ENCODE data around the gene SPSB4.
"Not testable (repeated sequence)": the region's sequence is repeated elsewhere in the genome, so short reads cannot be mapped to it uniquely, and the experiment has no call there.

SPSB4 gene

DNA sequence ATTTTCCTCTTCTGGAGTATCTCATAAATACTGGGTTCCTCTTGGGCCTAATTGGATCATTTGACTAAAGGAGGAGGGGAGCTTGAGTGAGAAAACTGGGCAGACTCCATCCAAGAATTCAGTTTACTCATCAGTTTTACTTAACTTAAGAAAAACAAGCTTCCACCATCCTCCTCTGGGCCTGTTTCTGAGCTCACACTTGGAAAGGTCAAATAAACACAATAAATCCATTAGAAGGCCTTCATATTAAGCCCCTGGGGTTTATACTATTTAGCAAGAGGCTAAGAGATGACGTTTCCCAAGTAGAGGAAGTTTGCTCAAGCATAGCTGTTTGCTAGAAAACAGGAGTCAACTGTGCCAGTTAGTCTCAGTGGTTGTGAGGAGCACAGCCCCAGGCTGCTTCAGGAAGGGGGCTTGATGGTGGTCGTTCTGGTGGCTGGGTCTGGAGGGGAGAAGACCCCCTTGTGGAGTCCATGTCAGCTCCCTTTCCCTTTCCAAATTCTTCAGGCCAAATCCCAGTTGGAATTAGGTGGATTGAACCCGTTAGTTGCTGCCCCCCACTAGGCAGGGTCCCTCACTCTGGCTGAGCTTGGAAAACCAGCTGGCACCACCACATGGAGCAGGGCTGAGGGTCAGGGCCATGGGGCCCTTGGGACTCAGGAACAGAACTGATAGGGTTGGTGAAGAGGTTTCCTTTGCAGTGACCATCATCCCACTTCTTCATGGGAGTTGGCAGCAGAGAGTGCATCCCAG is 64.8 kb downstream of the SPSB4 start:
- DNase-seq (ENCODE audit: low read depth, low spot score) = no peak

DNA sequence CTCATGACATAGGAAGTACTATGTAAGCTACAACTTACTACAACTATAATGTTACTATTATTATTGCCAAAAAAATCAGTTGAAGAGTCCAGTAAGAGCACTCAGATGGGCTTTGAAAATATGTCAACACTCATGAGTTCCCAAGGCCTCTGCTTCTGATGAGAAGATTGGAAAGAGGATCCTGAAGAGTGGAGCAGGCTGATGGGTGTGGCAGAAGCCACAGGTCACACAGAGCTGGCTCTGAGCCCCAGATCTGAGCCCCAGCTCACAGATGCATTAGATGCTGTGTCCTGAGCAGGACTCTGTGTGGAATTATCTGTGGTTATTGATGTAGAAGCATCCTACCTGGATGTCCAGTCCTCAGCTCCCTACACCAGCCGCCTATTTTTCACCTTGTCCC is 65.6 kb downstream of the SPSB4 start:
- no peak for DNase-seq (ENCODE audit: low read depth, low spot score)

DNA sequence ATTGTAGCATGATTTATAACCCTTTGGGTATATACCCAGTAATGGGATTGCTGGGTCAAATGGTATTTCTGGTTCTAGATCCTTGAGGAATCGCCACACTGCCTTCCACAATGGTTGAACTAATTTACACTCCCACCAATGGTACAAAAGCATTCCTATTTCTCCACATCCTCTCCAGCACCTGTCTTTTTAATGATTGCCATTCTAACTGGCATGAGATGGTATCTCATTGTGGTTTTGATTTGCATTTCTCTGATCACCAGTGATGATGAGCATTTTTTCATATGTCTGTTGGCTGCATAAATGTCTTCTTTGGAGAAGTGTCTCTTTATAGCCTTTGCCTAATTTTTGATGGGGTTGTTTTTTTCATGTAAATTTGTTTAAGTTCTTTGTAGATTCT is 66.8 kb downstream of the SPSB4 start:
- not testable (repeated sequence) for DNase-seq (ENCODE audit: low read depth, low spot score)

DNA sequence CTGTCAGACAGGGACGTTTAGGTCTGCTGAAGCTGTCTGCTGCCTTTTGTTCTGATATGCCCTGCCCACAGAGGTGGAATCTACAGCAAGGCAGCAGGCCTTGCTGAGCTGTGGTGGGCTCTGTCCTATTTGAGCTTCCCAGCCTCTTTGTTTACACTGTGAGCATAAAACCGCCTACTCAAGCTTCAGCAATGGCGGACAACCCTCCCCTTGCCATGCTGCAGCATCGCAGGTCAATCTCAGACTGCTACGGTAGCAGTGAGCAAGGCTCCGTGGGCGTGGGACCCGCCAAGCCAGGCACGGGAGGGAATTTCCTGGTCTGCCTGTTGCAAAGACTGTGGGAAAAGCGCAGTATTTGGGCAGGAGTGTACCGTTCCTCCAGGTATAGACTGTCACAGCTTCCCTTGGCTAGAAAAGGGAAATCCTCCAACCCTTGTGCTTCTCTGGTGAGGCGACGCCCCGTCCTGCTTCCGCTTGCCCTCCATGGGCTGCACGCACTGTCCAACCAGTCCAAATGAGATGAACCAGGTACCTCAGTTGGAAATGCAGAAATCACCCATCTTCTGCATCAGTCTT is 71.4 kb downstream of the SPSB4 start:
- DNase-seq (ENCODE audit: low read depth, low spot score) = no peak

DNA sequence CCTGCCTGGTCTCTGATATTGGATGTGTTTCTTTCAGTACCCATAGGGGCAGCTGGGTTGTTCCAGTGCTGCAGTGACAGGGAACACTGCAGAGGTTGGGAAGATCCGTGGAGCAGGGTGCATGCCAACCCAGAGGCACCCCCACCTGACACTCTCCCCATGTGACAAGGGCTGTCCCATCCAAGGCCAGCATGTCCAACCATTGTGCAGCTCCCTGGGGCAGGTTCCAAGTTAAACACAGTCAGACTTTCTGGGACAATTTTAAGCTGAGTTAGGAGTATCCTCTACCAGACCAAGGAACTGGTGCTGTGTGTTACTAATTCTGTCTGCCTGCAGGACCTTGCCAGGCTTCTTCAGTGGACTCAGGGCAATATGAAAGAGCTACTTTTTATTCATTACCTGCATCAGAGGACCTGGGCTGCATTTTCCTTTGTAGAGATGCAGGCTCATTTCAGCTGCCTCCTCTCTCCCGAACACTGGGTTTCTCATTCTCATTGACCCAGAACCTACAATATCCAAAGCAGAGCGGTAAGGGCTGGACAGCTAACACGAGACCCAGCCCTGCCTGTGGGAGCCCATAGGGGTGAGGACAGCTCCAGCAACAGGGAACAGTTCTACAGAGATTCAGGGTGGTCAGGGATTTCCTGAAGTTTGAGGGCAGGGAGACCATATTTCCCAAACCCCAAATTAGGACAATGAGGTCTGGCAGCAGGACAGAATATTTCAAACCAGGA is 72.7 kb downstream of the SPSB4 start:
- DNase-seq (ENCODE audit: low read depth, low spot score) = no peak

DNA sequence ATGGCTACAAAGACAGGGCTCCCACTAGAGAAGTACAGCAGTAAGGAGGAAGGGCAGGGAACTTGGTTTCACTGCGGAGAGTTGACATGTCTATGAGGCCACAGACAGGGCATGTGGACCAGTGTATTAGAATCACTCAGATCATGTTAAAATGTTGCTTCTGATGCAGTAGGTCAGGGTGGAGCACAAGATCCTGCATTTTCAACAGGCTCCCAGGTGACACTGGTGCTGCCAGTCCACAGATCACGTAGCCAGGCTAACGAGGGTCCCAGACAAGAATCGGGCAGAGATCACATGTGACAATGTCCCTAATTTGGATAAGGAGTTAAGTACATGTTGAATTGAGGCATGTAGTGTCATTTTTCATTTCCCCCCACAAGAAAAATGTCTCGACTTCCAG is 73.6 kb downstream of the SPSB4 start:
- no peak for DNase-seq (ENCODE audit: low read depth, low spot score)

DNA sequence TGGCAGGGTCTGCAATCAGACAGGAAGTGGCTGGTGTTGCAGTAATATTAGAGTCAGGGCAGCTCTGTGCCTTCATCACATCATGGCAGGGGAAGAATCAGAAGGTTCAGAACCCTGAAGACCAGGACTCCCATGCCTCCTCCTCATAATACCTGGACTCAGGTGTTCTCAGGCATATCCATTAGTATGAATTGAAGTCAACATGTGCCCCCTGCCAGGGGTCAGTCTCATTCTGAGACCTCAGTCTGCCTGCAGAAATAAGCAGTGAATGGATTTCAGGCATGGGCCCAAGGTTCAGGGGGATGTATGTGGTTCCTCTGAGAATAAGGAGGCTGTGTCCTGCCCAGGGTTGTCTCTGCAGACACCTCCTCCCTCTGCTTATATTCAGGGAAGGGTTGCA is 74.2 kb downstream of the SPSB4 start:
- DNase-seq (ENCODE audit: low read depth, low spot score) = no peak

DNA sequence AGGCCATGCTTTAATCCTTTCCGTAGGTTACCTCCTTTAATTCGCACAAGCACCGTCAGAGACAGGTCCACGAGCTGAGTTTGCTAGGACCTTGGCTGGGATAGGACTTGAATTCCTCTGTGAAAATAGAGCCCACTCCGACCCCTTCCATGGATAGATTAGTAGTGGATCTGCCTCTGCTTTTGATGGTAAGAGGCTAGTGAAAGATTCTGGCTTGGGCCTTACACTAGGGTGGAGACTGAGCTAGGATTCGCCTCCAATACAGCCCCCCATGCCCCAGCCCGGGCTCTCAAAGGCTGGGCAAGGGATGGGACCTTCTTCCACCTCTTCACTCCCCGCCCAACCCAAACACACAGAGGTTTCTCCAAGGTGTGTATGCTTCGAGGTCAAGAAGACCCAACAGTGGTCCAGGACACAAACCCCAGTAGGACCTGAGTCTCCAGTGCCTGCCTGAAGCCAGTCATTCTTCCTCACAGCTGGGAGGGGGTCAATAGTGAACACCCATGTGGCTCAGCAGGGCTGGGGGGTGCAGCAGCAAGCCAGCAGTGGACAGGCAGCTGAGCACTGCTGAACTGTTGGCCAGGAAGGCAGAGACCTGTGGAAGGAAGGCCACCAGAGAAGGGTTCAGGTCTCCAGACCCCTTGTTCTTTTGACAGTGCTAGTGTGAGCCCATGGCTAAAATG is 75.7 kb downstream of the SPSB4 start:
- DNase-seq (ENCODE audit: low read depth, low spot score) = no peak

DNA sequence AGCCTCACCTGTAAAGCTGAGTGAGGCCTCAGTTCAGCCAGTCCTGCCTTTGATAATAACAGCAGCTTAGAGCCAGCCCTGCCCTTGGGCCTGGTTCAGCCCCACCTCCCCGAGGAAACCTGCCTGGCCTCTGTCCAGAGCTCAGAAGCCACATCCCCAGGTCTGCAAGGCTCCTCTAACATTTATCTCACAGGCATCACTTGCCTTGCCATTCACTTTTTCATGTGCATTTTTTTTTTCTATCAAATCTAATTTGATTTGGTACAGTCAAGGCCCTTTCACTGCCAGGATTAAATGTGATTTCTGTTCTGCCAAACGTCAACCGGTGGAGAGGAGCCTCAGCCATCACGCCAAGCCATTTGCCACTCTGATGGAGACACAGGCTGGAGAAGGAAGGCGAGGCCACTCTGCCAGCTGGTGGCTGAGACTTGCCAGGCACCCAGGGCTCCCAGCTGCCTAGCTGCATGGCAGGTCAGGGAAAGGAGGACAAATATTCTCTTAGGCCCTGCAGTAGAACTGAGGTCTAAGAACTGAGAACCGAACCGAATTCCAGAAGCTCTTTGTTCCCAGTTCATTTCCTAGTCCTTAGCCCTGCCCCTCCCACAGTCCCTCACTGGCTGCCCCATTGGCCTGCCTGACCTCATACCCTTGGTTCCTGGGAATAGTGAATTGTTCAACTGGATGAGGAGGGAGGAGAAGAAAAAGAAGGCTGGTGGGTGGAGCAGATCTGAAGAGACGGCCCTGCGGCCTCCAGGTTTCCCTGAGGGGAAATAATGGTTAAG is 76.4 kb downstream of the SPSB4 start:
- DNase-seq (ENCODE audit: low read depth, low spot score) = no peak

DNA sequence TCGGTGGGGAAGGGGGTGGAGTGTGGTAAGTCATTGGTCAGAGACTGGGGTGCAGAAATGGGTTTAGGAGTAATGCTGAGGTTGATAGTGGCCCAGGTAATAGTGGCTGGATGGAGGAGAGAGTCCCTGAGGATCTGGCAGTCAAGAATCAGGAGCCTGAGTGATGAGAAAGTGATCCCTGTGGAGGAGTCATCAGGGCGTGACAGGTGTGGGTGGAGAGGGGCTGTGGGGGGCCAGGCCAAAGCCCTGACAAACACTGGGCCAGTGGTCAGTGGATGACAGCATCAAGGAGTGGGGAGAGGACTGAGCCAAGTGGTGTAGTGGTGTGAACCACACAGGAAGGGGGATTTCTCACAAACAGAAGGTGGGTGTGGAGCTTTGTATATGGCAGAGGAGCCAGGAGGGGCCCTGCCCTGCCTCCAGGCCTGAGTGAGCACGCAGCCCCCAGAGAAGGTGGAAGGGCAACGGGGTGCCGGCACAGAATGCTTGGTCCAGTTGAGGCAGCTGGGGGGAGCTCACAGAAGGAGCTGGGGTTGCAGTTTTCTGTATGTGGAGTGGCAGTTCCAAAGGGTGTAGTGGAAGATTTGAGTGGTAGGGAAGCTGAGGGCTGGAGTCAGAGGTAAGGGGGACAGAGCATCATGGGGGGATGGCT is 77.1 kb downstream of the SPSB4 start:
- no peak for DNase-seq (ENCODE audit: low read depth, low spot score)

DNA sequence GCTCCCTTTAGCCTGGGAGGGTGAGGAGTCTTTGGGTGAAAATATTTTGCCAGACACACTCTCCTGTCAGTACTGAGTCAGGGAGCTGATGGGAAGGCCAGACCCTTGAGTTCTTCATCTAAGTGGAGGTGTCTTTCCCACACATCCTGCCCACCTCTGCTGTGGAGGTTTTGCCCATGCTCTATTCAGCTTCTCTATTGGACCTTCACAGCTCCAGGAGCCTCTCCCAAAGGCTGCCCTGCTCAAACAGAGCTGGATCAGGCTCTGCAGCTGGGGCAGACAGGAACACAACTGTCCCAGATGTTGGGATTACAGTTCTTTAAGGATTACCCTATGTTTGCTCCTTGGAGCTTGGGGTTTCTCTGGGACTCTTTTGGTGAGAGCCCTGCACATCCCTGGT is 77.9 kb downstream of the SPSB4 start:
- DNase-seq (ENCODE audit: low read depth, low spot score) = no peak

DNA sequence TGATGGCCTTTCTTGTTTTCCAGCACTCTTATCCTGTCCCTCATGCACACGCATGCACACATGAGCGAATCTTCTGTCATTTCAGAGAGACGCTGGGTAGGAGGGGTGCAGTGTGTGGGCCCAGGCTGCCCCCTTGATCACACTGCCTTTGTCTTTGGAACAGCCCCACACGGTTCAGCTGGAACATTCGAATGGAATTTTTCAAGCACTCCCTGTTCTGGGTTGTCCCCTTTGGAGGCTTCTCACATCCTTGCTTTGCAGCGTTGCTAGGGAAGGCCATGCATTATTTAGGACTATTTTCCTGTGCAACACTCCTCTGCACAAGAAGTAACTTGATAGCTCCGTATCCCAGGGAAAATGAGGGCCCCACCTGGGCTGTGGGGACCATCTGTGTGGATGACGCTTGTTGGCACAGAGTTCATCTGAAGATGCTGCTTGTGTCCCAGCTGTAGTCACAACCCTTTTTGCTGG is 78.4 kb downstream of the SPSB4 start:
- DNase-seq (ENCODE audit: low read depth, low spot score) = no peak

DNA sequence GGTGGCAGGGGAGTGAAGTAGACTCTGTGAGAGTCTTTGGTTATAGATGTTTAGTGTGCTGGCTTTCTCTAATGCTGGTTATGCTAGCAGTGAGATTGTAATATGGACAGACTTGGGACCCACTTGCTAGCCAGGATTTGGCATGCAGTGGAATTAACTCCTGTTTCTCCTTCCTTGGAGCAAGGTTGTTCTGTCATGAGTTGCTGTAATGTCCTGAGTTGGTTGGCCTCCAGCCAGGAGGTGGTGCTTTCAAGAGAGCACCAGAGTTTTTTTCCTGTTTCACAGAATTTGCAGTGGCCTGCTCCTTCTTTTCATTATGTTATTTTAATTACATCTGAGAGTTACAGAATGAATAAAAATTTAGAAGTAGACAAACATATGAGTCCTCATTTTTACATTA is 92.4 kb downstream of the SPSB4 start:
- no peak for DNase-seq (ENCODE audit: low read depth, low spot score)

DNA sequence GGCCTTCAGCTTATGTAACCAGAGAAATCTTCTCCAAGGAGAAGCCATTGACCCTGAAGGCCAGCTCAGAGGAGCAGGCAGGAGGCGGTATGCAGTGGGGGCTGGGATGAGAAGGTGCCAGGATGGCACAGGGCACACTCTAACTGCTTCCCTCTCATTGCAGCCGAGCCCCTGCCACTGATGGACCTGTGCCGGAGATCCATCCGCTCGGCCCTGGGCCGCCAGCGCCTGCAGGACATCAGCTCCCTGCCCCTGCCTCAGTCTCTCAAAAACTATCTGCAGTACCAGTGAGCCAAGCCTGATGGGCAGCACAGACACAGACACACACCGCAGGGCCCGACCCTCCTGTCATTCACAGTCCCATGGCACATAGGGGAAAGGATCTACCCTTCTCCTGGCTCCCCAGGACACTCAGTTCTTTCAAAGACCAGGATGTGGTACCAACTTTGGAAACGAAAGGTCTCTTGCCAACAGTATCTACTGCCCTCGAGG is 95.9 kb downstream of the SPSB4 start:
- DNase-seq (ENCODE audit: low read depth, low spot score) = no peak

DNA sequence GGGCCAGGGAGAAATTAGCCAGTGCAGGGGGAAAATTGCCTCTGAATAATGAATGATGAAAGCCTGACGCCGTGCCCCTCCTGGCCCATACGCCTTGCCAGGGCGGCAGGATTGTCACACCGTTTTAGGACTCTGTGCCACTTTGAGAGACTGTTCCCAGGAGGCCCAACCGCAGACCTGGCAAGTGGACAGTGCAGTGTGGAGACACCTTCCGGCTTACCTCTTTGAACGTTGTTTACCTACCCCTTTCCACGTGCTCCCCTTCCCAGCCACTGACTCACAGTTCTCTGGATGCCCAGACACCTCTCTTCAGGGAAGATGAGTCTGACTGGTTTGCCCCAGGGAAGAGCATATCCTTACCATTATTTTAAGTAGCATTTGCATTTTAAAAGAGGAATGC is 96.5 kb downstream of the SPSB4 start:
- no peak for DNase-seq (ENCODE audit: low read depth, low spot score)

DNA sequence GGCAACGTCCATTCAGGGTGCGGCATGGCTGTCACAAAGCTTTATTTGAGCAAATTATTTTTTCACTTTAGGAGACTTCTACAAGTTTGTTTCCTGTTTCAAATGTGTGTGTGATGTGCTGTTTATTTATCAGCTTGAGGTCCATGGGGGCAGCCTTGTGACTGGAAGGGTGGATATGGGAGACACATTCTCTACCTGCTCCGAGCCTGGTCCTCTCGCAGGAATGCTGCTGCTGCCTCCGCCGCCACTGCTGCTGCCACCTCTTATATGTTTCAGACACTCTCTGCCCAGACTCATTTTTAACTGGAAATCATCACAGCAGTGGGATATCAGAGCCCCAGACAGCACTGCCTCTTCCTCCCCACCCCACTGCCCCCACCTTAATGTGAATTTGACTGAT is 97.0 kb downstream of the SPSB4 start:
- DNase-seq (ENCODE audit: low read depth, low spot score) = no peak

DNA sequence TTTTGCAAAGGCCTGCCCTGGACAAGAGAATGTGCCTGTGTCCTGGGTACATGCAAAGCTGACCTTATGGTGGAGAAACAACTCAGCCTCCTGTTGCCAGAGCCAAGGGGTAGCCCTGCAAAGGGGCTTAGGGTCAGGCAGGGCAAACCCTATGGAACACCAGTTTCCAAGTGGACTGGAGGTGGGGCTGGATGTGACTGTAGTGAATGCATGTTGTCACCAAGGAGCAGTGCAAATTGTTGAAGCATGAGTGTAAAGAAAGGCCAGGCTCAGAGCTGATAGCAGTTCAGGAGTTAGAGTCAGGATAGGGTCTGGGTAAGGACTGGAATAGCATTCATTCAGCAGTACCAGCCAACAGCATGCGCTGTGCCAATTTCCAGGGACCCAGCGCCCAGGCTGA is 97.6 kb downstream of the SPSB4 start:
- DNase-seq (ENCODE audit: low read depth, low spot score) = no peak

DNA sequence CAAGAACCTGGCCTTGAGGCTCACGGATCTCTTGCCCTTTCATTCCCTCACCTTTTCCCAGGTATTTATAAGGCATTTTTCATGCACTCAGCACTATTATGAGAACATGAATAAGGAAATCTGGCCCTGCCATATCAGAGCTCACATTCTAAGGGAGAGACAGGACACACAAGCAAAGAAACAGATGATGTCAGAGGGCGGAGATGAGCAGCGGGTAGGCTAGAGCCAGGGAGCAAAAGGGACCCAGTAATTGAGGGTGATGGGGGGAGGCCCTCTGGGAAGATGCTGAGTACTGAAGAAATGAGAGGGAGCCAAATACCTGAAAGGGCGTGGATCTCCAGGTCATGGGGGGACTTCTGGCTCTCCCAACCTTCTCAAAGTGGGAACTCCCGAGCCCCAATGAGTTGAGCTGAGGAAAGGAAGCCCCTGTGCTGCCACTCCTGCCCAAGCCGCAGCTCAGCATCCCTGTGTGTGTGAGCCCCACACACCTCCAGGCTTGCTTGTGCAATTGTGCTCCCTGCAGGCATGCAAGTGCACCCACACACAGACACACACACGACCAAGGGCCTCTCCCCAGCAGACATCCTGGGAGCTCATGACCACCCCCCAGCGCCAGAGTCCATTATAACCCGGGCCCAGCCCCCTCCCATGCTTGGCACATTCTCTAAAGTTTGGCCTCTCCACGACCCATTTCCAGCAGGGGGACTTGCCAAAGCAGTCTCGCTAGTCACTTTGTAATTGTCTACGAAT is 99.1 kb downstream of the SPSB4 start:
- DNase-seq (ENCODE audit: low read depth, low spot score) = no peak

DNA sequence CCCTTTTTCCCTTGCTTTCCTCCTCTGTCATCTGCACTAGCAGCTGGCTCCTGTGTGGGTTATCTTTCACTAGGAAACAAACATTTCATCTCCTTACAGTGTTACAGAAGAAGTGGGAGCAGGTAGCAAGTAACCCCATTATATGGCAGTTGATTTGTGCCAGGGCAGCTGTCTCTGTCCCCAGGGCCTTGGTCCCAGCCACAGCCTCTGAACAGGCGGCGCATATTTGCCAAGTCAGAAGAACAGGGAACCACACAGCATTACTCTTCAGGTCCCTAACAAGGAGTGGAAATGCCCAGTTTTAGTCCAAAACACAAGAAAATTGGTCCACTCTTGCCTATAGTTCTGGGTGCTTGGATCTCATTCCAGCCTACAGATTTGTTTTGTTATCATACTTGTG is 99.8 kb downstream of the SPSB4 start:
- no peak for DNase-seq (ENCODE audit: low read depth, low spot score)

DNA sequence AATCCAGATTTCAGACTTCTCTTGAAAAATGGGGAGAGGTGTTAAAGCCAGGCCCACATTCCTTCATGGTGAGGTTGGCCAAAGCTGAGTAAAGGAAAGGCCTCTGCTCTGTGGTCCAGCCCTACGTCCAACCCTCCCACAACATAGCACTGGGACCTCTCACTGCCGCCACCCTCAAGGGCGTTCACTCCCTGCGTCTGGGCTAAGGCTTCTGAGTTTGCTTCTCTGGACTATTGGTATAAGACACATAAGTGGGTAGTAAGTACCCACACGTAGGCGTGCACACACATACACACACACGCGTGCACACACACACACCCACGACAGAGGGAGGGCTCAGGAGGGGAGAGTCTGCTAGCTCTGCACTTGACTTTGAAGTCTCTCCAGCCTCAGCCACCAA is 100.3 kb downstream of the SPSB4 start:
- no peak for DNase-seq (ENCODE audit: low read depth, low spot score)
